Peyer's patch (tissue), 4 donors: ENCODE results near the gene BTBD16. TPM values are rescaled to one million over a fixed set of nuclear protein-coding genes. Genes with fewer than 3 reads are reported as not detected.

Source experiments
- DNase-seq, 3 donors: peaks; one replicate each; pipeline ENCODE4 v3.0.0-alpha.2; 2017 to 2019
- H3K27ac ChIP-seq, 4 donors: fragments of 200-600 bp; sonication (generic); one replicate each; pipeline ENCODE4 v1.5.1; 2016 to 2019
- H3K27me3 ChIP-seq, 2 donors: fragments of 200-600 bp; sonication (generic); one replicate each; pipeline ENCODE4 v1.5.1; 2019
- H3K36me3 ChIP-seq, 3 donors: fragments of 200-600 bp; sonication (generic); one replicate each; pipeline ENCODE4 v1.5.1; 2016 to 2019
- H3K4me1 ChIP-seq, 4 donors: fragments of 200-600 bp; sonication (generic); one replicate each; pipeline ENCODE4 v1.5.1; 2016 to 2019
- H3K4me3 ChIP-seq, 4 donors: fragments of 200-600 bp; sonication (generic); 1 replicate in 3 of 4; 2 replicates in 1 of 4; pipeline ENCODE4 v1.5.1; 2016 to 2019; ENCODE audit warnings: mild to moderate bottlenecking in 1 of 4
- H3K9me3 ChIP-seq, 4 donors: fragments of 200-600 bp; sonication (generic); one replicate each; pipeline ENCODE4 v1.5.1; 2016 to 2019; ENCODE audit warnings: mild to moderate bottlenecking in 1 of 4
- CTCF ChIP-seq, 6 experiments: fragments of 450-650 bp in 4 of 6; fragments of 200-600 bp in 2 of 6; sonication (generic) in 1 of 6; IDR thresholded peaks; one replicate each; pipeline ENCODE4 v1.5.1; 2017 to 2019; ENCODE audit warnings: antibody characterized with exemption in 6 of 6, mild to moderate bottlenecking in 3 of 6, moderate library complexity in 1 of 6
- POLR2A ChIP-seq, 2 donors: fragments of 450-650 bp; IDR thresholded peaks; one replicate each; pipeline ENCODE4 v1.5.1; 2017; ENCODE audit warnings: antibody characterized with exemption in 2 of 2, mild to moderate bottlenecking in 2 of 2, moderate library complexity in 2 of 2
- total RNA-seq, 4 donors: library from RNA; depleted of rRNA; stranded (reverse); fragments of >200 nt; gene quantifications; one replicate each; pipeline ENCODE4 v1.1.0, GENCODE V29; 2016

BTBD16 gene
- total RNA-seq, 4 donors from 2014 or later, result not detected

GRCh38 chr10:122287570-122287969 is 16.5 kb downstream of the BTBD16 start:
- DNase-seq, result no peak
- TF ChIP-seq CTCF (IDR thresholded peaks at IDR 0.05) (no peak), POLR2A (IDR thresholded peaks at IDR 0.05) (no peak)
- no peaks in the 10 kb centered on the region for H3K4me1 ChIP-seq
- no peaks in the 10 kb centered on the region for H3K9me3 ChIP-seq
- no peak overlapping the region for H3K4me3 ChIP-seq
- H3K36me3 ChIP-seq, result no peaks in the 10 kb centered on the region
- H3K27me3 ChIP-seq, result no peaks in the 10 kb centered on the region
- no peak overlapping the region for H3K27ac ChIP-seq

- no peaks in the 10 kb centered on the region for H3K9me3 ChIP-seq
- no peaks in the 10 kb centered on the region for H3K27me3 ChIP-seq
- no peak overlapping the region for H3K4me3 ChIP-seq
- TF ChIP-seq CTCF (IDR thresholded peaks at IDR 0.05) (no peak), POLR2A (IDR thresholded peaks at IDR 0.05) (no peak)
- no peaks in the 10 kb centered on the region for H3K36me3 ChIP-seq
- H3K4me1 ChIP-seq, result no peaks in the 10 kb centered on the region
- H3K27ac ChIP-seq, result no peak overlapping the region
- DNase-seq, result no peak
These were observed 17.2 kb downstream of the BTBD16 start for GRCh38 chr10:122288262-122288661.

- Histone ChIP-seq H3K9me3 (no peaks in the 10 kb centered on the region), H3K4me3 (no peak overlapping the region), H3K4me1 (no peaks in the 10 kb centered on the region), H3K27me3 (no peaks in the 10 kb centered on the region), H3K36me3 (no peaks in the 10 kb centered on the region), H3K27ac (no peak overlapping the region)
- TF ChIP-seq POLR2A (IDR thresholded peaks at IDR 0.05), result no peak
- no peak for DNase-seq
These were observed 17.8 kb downstream of the BTBD16 start for GRCh38 chr10:122288917-122289316.

- Histone ChIP-seq H3K9me3 (no peaks in the 10 kb centered on the region), H3K4me3 (no peak overlapping the region), H3K4me1 (no peaks in the 10 kb centered on the region), H3K27ac (no peak overlapping the region), H3K36me3 (no peaks in the 10 kb centered on the region), H3K27me3 (no peaks in the 10 kb centered on the region)
- no peak for TF ChIP-seq CTCF (IDR thresholded peaks at IDR 0.05)
- no peak for TF ChIP-seq POLR2A (IDR thresholded peaks at IDR 0.05)
- no peak for DNase-seq
These were observed 19.2 kb downstream of the BTBD16 start for GRCh38 chr10:122290334-122290733.

GRCh38 chr10:122290833-122291532 is 19.9 kb downstream of the BTBD16 start:
- Histone ChIP-seq H3K27ac (no peak overlapping the region), H3K9me3 (no peaks in the 10 kb centered on the region), H3K27me3 (no peaks in the 10 kb centered on the region), H3K4me3 (no peak overlapping the region), H3K4me1 (no peaks in the 10 kb centered on the region), H3K36me3 (no peaks in the 10 kb centered on the region)
- DNase-seq, result no peak
- TF ChIP-seq POLR2A (IDR thresholded peaks at IDR 0.05) (no peak), CTCF (IDR thresholded peaks at IDR 0.05) (no peak)

- no peak overlapping the region for H3K4me3 ChIP-seq
- H3K9me3 ChIP-seq, result no peaks in the 10 kb centered on the region
- H3K27me3 ChIP-seq, result no peaks in the 10 kb centered on the region
- no peak for DNase-seq
- H3K27ac ChIP-seq, result no peak overlapping the region
- no peaks in the 10 kb centered on the region for H3K4me1 ChIP-seq
- H3K36me3 ChIP-seq, result no peaks in the 10 kb centered on the region
- no peak for TF ChIP-seq CTCF (IDR thresholded peaks at IDR 0.05)
- no peak for TF ChIP-seq POLR2A (IDR thresholded peaks at IDR 0.05)
These were observed 20.6 kb downstream of the BTBD16 start for GRCh38 chr10:122291739-122292138.
